OCI-LY7 (cell line): ENCODE measurements around the gene TMEM270. TPM values are rescaled to one million over a fixed set of nuclear protein-coding genes. Genes with fewer than 3 reads are reported as not detected.

Experiments
- BruUV-seq: library from RNA; stranded (reverse); fragments of 400-500 nt; replicated peaks from 2 replicates; lab custom pipeline; 2021; lab: Mats Ljungman, UMichigan
- CTCF ChIA-PET: fragments of 300-600 bp; sonication (Branson Sonifier 250); formaldehyde crosslinking; loops from one replicate; lab custom pipeline; 2022; ENCODE audit warnings: antibody characterized with exemption; ENCODE audit not compliant: unreplicated experiment; lab: Charles Lee
- POLR2A ChIA-PET: fragments of 300-600 bp; sonication (Branson Sonifier 250); formaldehyde crosslinking; loops from one replicate; lab custom pipeline; 2022; ENCODE audit warnings: antibody characterized with exemption; lab: Charles Lee
- DNase-seq: peaks from one replicate; pipeline ENCODE4 v3.0.0-alpha.2; 2015; ENCODE audit warnings: low spot score
- H2AFZ ChIP-seq: fragments of 200-600 bp; sonication (generic), shearing (Covaris generic); 2 replicates; pipeline ENCODE4 v1.6.1; 2014; ENCODE audit warnings: mild to moderate bottlenecking, antibody characterized with exemption, low read length, moderate library complexity
- H3K27ac ChIP-seq: fragments of 200-600 bp; sonication (generic); 2 replicates; pipeline ENCODE4 v1.5.1; 2014; ENCODE audit warnings: mixed run types, low read depth, mild to moderate bottlenecking, moderate library complexity, low read length, inconsistent platforms; ENCODE audit not compliant: poor library complexity, severe bottlenecking
- H3K36me3 ChIP-seq: fragments of 200-600 bp; sonication (generic); 2 replicates; pipeline ENCODE4 v1.6.1; 2014; ENCODE audit warnings: mild to moderate bottlenecking, antibody characterized with exemption, low read length, moderate library complexity, mixed read lengths; ENCODE audit not compliant: insufficient read depth
- H3K4me1 ChIP-seq: fragments of 200-600 bp; sonication (generic); 2 replicates; pipeline ENCODE4 v1.5.1; 2014; ENCODE audit warnings: mild to moderate bottlenecking, low read length; ENCODE audit not compliant: insufficient read depth, poor library complexity, severe bottlenecking
- H3K4me2 ChIP-seq: fragments of 200-600 bp; sonication (generic); 2 replicates; pipeline ENCODE4 v1.6.1; 2014; ENCODE audit warnings: mild to moderate bottlenecking, low read length
- H3K4me3 ChIP-seq: fragments of 200-600 bp; sonication (generic); 2 replicates; pipeline ENCODE4 v1.5.1; 2014; ENCODE audit warnings: mild to moderate bottlenecking, low read depth, low read length; ENCODE audit not compliant: poor library complexity, severe bottlenecking
- H3K79me2 ChIP-seq: fragments of 200-600 bp; sonication (generic); 2 replicates; pipeline ENCODE4 v1.6.1; 2016; ENCODE audit warnings: low read depth, mild to moderate bottlenecking, low read length, moderate library complexity, mixed read lengths; ENCODE audit not compliant: insufficient read depth
- H3K9me2 ChIP-seq: fragments of 200-600 bp; sonication (generic); 2 replicates; pipeline ENCODE4 v1.6.1; 2016; ENCODE audit warnings: mild to moderate bottlenecking, low read length, mixed read lengths; ENCODE audit not compliant: insufficient read depth
- H3K9me3 ChIP-seq: fragments of 200-600 bp; sonication (generic); 2 replicates; pipeline ENCODE4 v1.6.1; 2014; ENCODE audit warnings: mild to moderate bottlenecking, mixed run types, low read length, mixed read lengths
- H4K20me1 ChIP-seq: fragments of 200-600 bp; sonication (generic); 2 replicates; pipeline ENCODE4 v1.6.1; 2014; ENCODE audit warnings: mild to moderate bottlenecking, antibody characterized with exemption, low read length, moderate library complexity, mixed read lengths; ENCODE audit not compliant: insufficient read depth
- CTCF ChIP-seq: fragments of 200-600 bp; sonication (generic); conservative IDR thresholded peaks from 2 replicates; pipeline ENCODE4 v1.5.1; 2014; ENCODE audit warnings: mild to moderate bottlenecking, antibody characterized with exemption, low read length, moderate library complexity, mixed read lengths
- EZH2phosphoT487 ChIP-seq: fragments of 200-600 bp; sonication (generic); IDR thresholded peaks from 2 replicates; pipeline ENCODE4 v1.6.1; 2018; ENCODE audit warnings: low read depth, borderline replicate concordance, mild to moderate bottlenecking, mixed run types, antibody characterized with exemption, low read length, moderate library complexity, mixed read lengths
- intact Hi-C: fragments of 100-400 bp; cut with micrococcal nuclease; formaldehyde crosslinking; loops from one replicate; pipeline ENCODE4 v1.10.0; 2022; ENCODE audit not compliant: unreplicated experiment
- total RNA-seq, 2 experiments: library from RNA; depleted of rRNA in 1 of 2; stranded (reverse); fragments of >200 nt in 1 of 2; shearing (Covaris generic) in 1 of 2; gene quantifications; 2 replicates each; pipeline ENCODE4 v1.2.3, GENCODE V29; 2014 to 2022

TMEM270 gene
- total RNA-seq, 2 experiments from 2014 or later = not detected

- intact Hi-C loops = no loop called here
- Histone ChIP-seq H3K4me1 (no peaks in the 10 kb centered on the region), H3K9me2 (no peaks in the 10 kb centered on the region), H3K36me3 (no peaks in the 10 kb centered on the region), H3K4me2 (no peak overlapping the region), H3K9me3 (no peaks in the 10 kb centered on the region), H2AFZ (no peak overlapping the region), H3K4me3 (no peak overlapping the region), H4K20me1 (no peaks in the 10 kb centered on the region), H3K27ac (no peak overlapping the region), H3K79me2 (no peaks in the 10 kb centered on the region)
- POLR2A ChIA-PET = no interaction called here
- no peak for DNase-seq
- CTCF ChIA-PET = no interaction called here
- no TSS peak for BruUV-seq
- no peak for TF ChIP-seq CTCF
- no peak for TF ChIP-seq EZH2phosphoT487
Observed at GRCh38 chr7:73888959-73889358, 28.0 kb downstream of the TMEM270 start.

DNA sequence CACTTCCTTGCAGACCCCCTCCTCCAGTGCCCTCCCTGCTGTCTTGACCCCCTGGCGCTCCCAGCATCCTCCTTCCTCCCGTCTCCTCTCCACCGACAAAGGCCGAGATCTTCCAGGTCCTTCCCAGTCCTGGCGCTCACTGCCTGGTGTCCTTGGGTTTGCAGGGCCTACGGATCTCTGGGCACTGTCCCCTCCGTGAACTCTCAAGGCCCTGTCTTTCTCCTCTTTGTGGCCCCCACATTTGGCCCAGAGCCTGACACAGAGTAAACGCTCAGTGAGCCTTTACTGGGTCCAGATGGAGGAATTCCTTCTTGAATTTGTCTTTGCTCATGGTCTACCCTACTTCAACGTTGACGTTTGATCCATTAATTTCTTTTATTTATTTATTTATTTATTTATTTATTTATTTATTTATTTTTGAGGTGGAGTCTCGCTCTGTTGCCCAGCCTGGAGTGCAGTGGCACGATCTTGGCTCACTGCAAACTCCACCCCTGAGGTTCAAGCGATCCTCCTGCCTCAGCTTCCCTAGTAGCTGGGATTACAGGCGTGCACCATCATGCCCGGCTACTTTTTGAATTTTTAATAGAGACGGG is 29.7 kb downstream of the TMEM270 start:
- Histone ChIP-seq H3K79me2 (no peaks in the 10 kb centered on the region), H3K9me2 (no peaks in the 10 kb centered on the region), H3K4me2 (no peak overlapping the region), H3K27ac (no peak overlapping the region), H4K20me1 (no peaks in the 10 kb centered on the region), H2AFZ (no peak overlapping the region), H3K4me3 (no peak overlapping the region), H3K4me1 (no peaks in the 10 kb centered on the region), H3K9me3 (no peaks in the 10 kb centered on the region), H3K36me3 (no peaks in the 10 kb centered on the region)
- BruUV-seq = no TSS peak
- ChIA-PET POLR2A (no interaction called here), CTCF (no interaction called here)
- TF ChIP-seq EZH2phosphoT487 (no peak), CTCF (no peak)
- no peak for DNase-seq
- intact Hi-C loops = no loop called here

DNA sequence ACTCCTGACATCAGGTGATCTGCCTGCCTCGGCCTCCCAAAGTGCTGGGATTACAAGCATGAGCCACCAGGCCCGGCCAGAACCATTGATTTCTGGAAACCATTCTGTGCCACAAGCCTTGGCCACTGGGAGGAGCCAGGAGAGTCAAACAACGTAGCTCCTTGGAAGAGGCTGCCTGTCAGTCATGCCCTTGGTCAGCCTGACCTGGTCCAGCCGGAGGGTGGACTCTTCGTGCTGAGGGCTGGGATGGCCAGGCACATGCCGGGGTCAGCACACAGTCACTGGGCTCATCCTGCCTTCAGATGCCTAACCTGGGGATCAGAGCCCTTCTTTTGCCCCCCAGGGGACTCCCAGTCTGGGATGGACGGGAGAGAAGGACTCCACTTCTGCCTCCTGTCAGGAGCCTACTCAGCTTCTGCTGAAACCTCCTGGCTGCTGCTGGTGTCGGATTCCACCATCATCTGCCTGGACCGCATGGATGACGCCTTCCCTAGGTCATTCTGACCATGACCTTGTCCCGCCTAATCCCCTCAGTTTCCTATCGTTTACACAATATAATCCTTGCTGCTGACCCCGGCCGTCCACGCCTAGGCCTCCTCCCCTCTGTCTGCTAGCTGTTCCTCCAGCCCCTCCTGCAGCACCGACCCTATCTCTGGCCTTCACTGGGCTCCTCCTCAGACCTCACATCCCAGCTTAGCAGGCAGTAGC is 30.4 kb downstream of the TMEM270 start:
- no TSS peak for BruUV-seq
- CTCF ChIA-PET = no interaction called here

More for the DNA sequence above, 30.4 kb downstream of the TMEM270 start:
- Histone ChIP-seq H3K9me2 (no peaks in the 10 kb centered on the region), H3K79me2 (no peaks in the 10 kb centered on the region), H3K36me3 (no peaks in the 10 kb centered on the region), H3K4me3 (no peak overlapping the region), H3K4me2 (no peak overlapping the region), H2AFZ (no peak overlapping the region), H3K4me1 (no peaks in the 10 kb centered on the region), H4K20me1 (no peaks in the 10 kb centered on the region), H3K9me3 (no peaks in the 10 kb centered on the region), H3K27ac (no peak overlapping the region)
- no peak for TF ChIP-seq CTCF
- no peak for TF ChIP-seq EZH2phosphoT487
- no peak for DNase-seq
- POLR2A ChIA-PET = no interaction called here
- intact Hi-C loops = no loop called here
